IPS DF 19.7 (cell line): ENCODE measurements around the gene PNKD.

Source experiments
- DNase-seq: peaks from one replicate; pipeline ENCODE4 v3.0.0-alpha.2; 2013; ENCODE audit warnings: low read depth, low spot score

The PNKD gene

GRCh38 chr2:218341381-218341780 is 71.1 kb downstream of the PNKD start:
- DNase-seq, result no peak

GRCh38 chr2:218342837-218343236 is 72.5 kb downstream of the PNKD start:
- no peak for DNase-seq

GRCh38 chr2:218343591-218343990 is 73.3 kb downstream of the PNKD start:
- no peak for DNase-seq

GRCh38 chr2:218344090-218344754 is 73.9 kb downstream of the PNKD start:
- no peak for DNase-seq

- DNase-seq, result no peak
These were observed 74.6 kb downstream of the PNKD start for GRCh38 chr2:218344755-218345417.

GRCh38 chr2:218345491-218346236 is 75.3 kb downstream of the PNKD start:
- DNase-seq, result no peak

GRCh38 chr2:218347172-218347571 is 76.9 kb downstream of the PNKD start:
- no peak for DNase-seq

GRCh38 chr2:218354045-218354444 is 83.7 kb downstream of the PNKD start:
- DNase-seq, result no peak

GRCh38 chr2:218354850-218355443 is 84.6 kb downstream of the PNKD start:
- no peak for DNase-seq

- no peak for DNase-seq
These were observed 87.2 kb downstream of the PNKD start for GRCh38 chr2:218357236-218358177.

- no peak for DNase-seq
These were observed 90.1 kb downstream of the PNKD start for GRCh38 chr2:218360453-218360852.

GRCh38 chr2:218362606-218363005 is 92.3 kb downstream of the PNKD start:
- DNase-seq, result no peak

GRCh38 chr2:218363736-218364135 is 93.4 kb downstream of the PNKD start:
- DNase-seq, result no peak

GRCh38 chr2:218364196-218364595 is 93.9 kb downstream of the PNKD start:
- DNase-seq, result no peak

- no peak for DNase-seq
These were observed 96.5 kb downstream of the PNKD start for GRCh38 chr2:218366621-218367414.

- DNase-seq, result no peak
These were observed 97.3 kb downstream of the PNKD start for GRCh38 chr2:218367415-218368149.

GRCh38 chr2:218368150-218368528 is 97.8 kb downstream of the PNKD start:
- DNase-seq, result no peak

GRCh38 chr2:218368621-218369153 is 98.4 kb downstream of the PNKD start:
- no peak for DNase-seq

GRCh38 chr2:218369330-218369729 is 99.0 kb downstream of the PNKD start:
- no peak for DNase-seq
